ENCODE measurements around the gene GAN. TPM values are rescaled to one million over a fixed set of nuclear protein-coding genes. Genes with fewer than 3 reads are reported as not detected.

Gene GAN
- total and polyA plus RNA-seq, 3 donors from 2014 or later: 2.4 to 10.9 (median 10.7) TPM

GRCh38 chr16:81437865-81438264, 123.1 kb downstream of the GAN start:
- intact Hi-C loops (cut with DNase I; ENCODE audit: low total_unique reads): no loop called here
- no peaks in the 10 kb centered on the region for H3K9me3 ChIP-seq

More at GRCh38 chr16:81437865-81438264, 123.1 kb downstream of the GAN start:
- WGBS, 2 donors: 54 to 64% methylated on average over 10 of the region's 10 CpGs
- H3K4me3 ChIP-seq: no peak overlapping the region
- no peaks in the 10 kb centered on the region for H3K27me3 ChIP-seq
- no peak overlapping the region for H3K27ac ChIP-seq
- no peaks in the 10 kb centered on the region for H3K4me1 ChIP-seq
- DNase-seq: no peak
- TF ChIP-seq POLR2A (IDR thresholded peaks at IDR 0.05): no peak
- H3K36me3 ChIP-seq (ENCODE audit: low read depth, missing control alignments): no peaks in the 10 kb centered on the region

Other genes starting within 250 kb of the GAN start
- 10 to 100 TPM; 10.2 to 15.2 TPM for gene C16orf46, start 237.7 kb upstream of the GAN start, total RNA-seq
- 7.7 TPM for gene C16orf46, start 237.7 kb upstream of the GAN start, polyA plus RNA-seq (ENCODE audit: insufficient read depth, low read depth, low replicate concordance)
- gene GCSH, start 218.6 kb upstream of the GAN start, total RNA-seq: 10 to 100 TPM; 10.3 to 18.4 TPM
- 19.4 TPM for gene GCSH, start 218.6 kb upstream of the GAN start, polyA plus RNA-seq (ENCODE audit: insufficient read depth, low read depth, low replicate concordance)
- gene BCO1, start 76.3 kb upstream of the GAN start, total RNA-seq: 1 to 10 TPM in 1 of 2 donors, under 1 TPM in 1; 0.87 to 1.2 TPM
- gene BCO1, start 76.3 kb upstream of the GAN start, polyA plus RNA-seq (ENCODE audit: insufficient read depth, low read depth, low replicate concordance): 0.62 TPM
- 10 to 100 TPM; 42.0 to 72.5 TPM for gene CMIP, start 129.8 kb downstream of the GAN start, total RNA-seq
- 34.9 TPM for gene CMIP, start 129.8 kb downstream of the GAN start, polyA plus RNA-seq (ENCODE audit: insufficient read depth, low read depth, low replicate concordance)

All from testis (tissue), 3 donors.